Measurements from ENCODE around the gene RMP24.

The RMP24 gene

GRCh38 chr18:36025025-36025424, 52.5 kb downstream of the RMP24 start:
- no peak overlapping the region for H3K4me3 ChIP-seq (ENCODE audit: low read depth, low read length)

- H3K4me3 ChIP-seq (ENCODE audit: low read depth, low read length): no peak overlapping the region
Observed at GRCh38 chr18:36028859-36029258, 56.4 kb downstream of the RMP24 start.

Measured in iPS-11a (cell line).